HEK293 (cell line): ENCODE measurements around the gene KCNK4.

Experiments used
- CTCF ChIA-PET: fragments of 350-600 bp; formaldehyde crosslinking; extraction: SDS; loops from one replicate; lab custom pipeline; 2021; ENCODE audit warnings: antibody characterized with exemption; lab: Yijun Ruan, JAX
- POLR2A ChIA-PET: fragments of 300-600 bp; formaldehyde crosslinking; extraction: SDS; loops from one replicate; lab custom pipeline; 2020; ENCODE audit warnings: antibody characterized with exemption, inconsistent platforms; lab: Yijun Ruan, JAX
- H3K27ac ChIP-seq: fragments of 200-500 bp; sonication (Bioruptor generic); 2 replicates; pipeline ENCODE4 v1.5.1; 2014; ENCODE audit warnings: low read depth, low read length, control low read depth, inconsistent platforms; ENCODE audit errors: extremely low read depth
- H3K36me3 ChIP-seq, 2 experiments: fragments of 200-500 bp in 1 of 2; sonication (Bioruptor generic) in 1 of 2; 1 replicate in 1 of 2; 2 replicates in 1 of 2; pipeline ENCODE4 v1.5.1; 2014 to 2017; ENCODE audit warnings: inconsistent platforms in 2 of 2, low read length in 2 of 2; ENCODE audit not compliant: control insufficient read depth in 2 of 2, insufficient read depth in 1 of 2
- H3K4me1 ChIP-seq: fragments of 200-500 bp; sonication (Bioruptor generic); 2 replicates; pipeline ENCODE4 v1.5.1; 2014; ENCODE audit warnings: mild to moderate bottlenecking, low read length, inconsistent platforms; ENCODE audit not compliant: control insufficient read depth, insufficient read depth
- H3K4me3 ChIP-seq: 2 replicates; pipeline ENCODE4 v1.5.1; 2011; ENCODE audit warnings: low read depth, mild to moderate bottlenecking, control low read depth, low read length, moderate library complexity
- H3K9me3 ChIP-seq: fragments of 200-500 bp; sonication (Bioruptor generic); 2 replicates; pipeline ENCODE4 v1.5.1; 2014; ENCODE audit warnings: low read depth, low read length, inconsistent platforms; ENCODE audit not compliant: control insufficient read depth, insufficient read depth
- EGR2 ChIP-seq: fragments of 450-650 bp; formaldehyde crosslinking; IDR thresholded peaks from 2 replicates; pipeline ENCODE4 v1.5.1; 2016; ENCODE audit warnings: low read depth, missing biosample characterization, missing genetic modification characterization
- KLF1 ChIP-seq: fragments of 450-650 bp; formaldehyde crosslinking; IDR thresholded peaks from 2 replicates; pipeline ENCODE4 v1.5.1; 2016; ENCODE audit warnings: missing biosample characterization, missing genetic modification characterization
- KLF8 ChIP-seq: fragments of 450-650 bp; formaldehyde crosslinking; IDR thresholded peaks from 2 replicates; pipeline ENCODE4 v1.5.1; 2016; ENCODE audit warnings: missing biosample characterization, missing genetic modification characterization
- MEIS1 ChIP-seq: sonication (generic); formaldehyde crosslinking; IDR thresholded peaks from 2 replicates; pipeline ENCODE4 v1.8.1; 2022; ENCODE audit warnings: missing genetic modification reagents, mild to moderate bottlenecking, borderline replicate concordance
- OSR2 ChIP-seq: fragments of 450-650 bp; formaldehyde crosslinking; IDR thresholded peaks from 2 replicates; pipeline ENCODE4 v1.5.1; 2016; ENCODE audit warnings: missing biosample characterization, missing genetic modification characterization
- PATZ1 ChIP-seq: fragments of 450-650 bp; formaldehyde crosslinking; IDR thresholded peaks from 2 replicates; pipeline ENCODE4 v1.5.1; 2016; ENCODE audit warnings: missing biosample characterization, missing genetic modification characterization
- PRDM4 ChIP-seq: fragments of 450-650 bp; formaldehyde crosslinking; IDR thresholded peaks from 2 replicates; pipeline ENCODE4 v1.5.1; 2017; ENCODE audit warnings: missing biosample characterization, missing genetic modification characterization
- SCRT2 ChIP-seq: fragments of 450-650 bp; formaldehyde crosslinking; IDR thresholded peaks from 2 replicates; pipeline ENCODE4 v1.5.1; 2016; ENCODE audit warnings: missing biosample characterization, missing genetic modification characterization
- TRIM28 ChIP-seq: IDR thresholded peaks from 2 replicates; pipeline ENCODE4 v1.6.1; 2011; ENCODE audit warnings: low read length, control low read depth, borderline replicate concordance
- TSHZ1 ChIP-seq: fragments of 450-650 bp; formaldehyde crosslinking; IDR thresholded peaks from 2 replicates; pipeline ENCODE4 v1.5.1; 2016; ENCODE audit warnings: missing biosample characterization, missing genetic modification characterization, borderline replicate concordance
- ZBTB20 ChIP-seq: fragments of 450-650 bp; formaldehyde crosslinking; IDR thresholded peaks from 2 replicates; pipeline ENCODE4 v1.5.1; 2016; ENCODE audit warnings: missing biosample characterization, missing genetic modification characterization
- ZBTB21 ChIP-seq: fragments of 450-650 bp; formaldehyde crosslinking; IDR thresholded peaks from 2 replicates; pipeline ENCODE4 v1.5.1; 2017; ENCODE audit warnings: missing biosample characterization, missing genetic modification characterization
- ZBTB26 ChIP-seq: fragments of 450-650 bp; formaldehyde crosslinking; optimal IDR thresholded peaks from 2 replicates; pipeline ENCODE3; 2016; ENCODE audit warnings: missing biosample characterization, mild to moderate bottlenecking, missing genetic modification characterization
- ZFHX2 ChIP-seq: fragments of 450-650 bp; formaldehyde crosslinking; conservative IDR thresholded peaks from 2 replicates; pipeline ENCODE4 v1.5.1; 2016; ENCODE audit warnings: missing biosample characterization, missing genetic modification characterization
- ZNF2 ChIP-seq: fragments of 450-650 bp; formaldehyde crosslinking; IDR thresholded peaks from 2 replicates; pipeline ENCODE4 v1.5.1; 2016; ENCODE audit warnings: missing biosample characterization, missing genetic modification characterization
- ZNF248 ChIP-seq: fragments of 450-650 bp; formaldehyde crosslinking; IDR thresholded peaks from 2 replicates; pipeline ENCODE4 v1.5.1; 2017; ENCODE audit warnings: missing biosample characterization, missing genetic modification characterization
- ZNF26 ChIP-seq: fragments of 450-650 bp; formaldehyde crosslinking; IDR thresholded peaks from 2 replicates; pipeline ENCODE4 v1.5.1; 2016; ENCODE audit warnings: missing biosample characterization, missing genetic modification characterization
- ZNF280C ChIP-seq: fragments of 450-650 bp; formaldehyde crosslinking; IDR thresholded peaks from 2 replicates; pipeline ENCODE4 v1.5.1; 2016; ENCODE audit warnings: missing biosample characterization, missing genetic modification characterization
- ZNF510 ChIP-seq: fragments of 450-650 bp; formaldehyde crosslinking; IDR thresholded peaks from 2 replicates; pipeline ENCODE4 v1.5.1; 2018; ENCODE audit warnings: mild to moderate bottlenecking, missing genetic modification characterization, missing biosample characterization; ENCODE audit not compliant: insufficient replicate concordance
- ZNF600 ChIP-seq: fragments of 450-650 bp; formaldehyde crosslinking; IDR thresholded peaks from 2 replicates; pipeline ENCODE4 v1.5.1; 2016; ENCODE audit warnings: missing biosample characterization, missing genetic modification characterization
- ZNF624 ChIP-seq: fragments of 450-650 bp; formaldehyde crosslinking; IDR thresholded peaks from 2 replicates; pipeline ENCODE4 v1.5.1; 2017; ENCODE audit warnings: missing biosample characterization, missing genetic modification characterization
- ZNF629 ChIP-seq: fragments of 450-650 bp; formaldehyde crosslinking; IDR thresholded peaks from 2 replicates; pipeline ENCODE4 v1.5.1; 2017; ENCODE audit warnings: missing biosample characterization, missing genetic modification characterization

The KCNK4 gene

GRCh38 chr11:64316672-64317324 lies 25.7 kb downstream of the KCNK4 start (continued):
- 0 out of 2 replicates have a peak, but pooled peaks have one; percentile 67 for TF ChIP-seq KLF8
- TF ChIP-seq TSHZ1 (tag by site-specific recombination): no peak
- TF ChIP-seq SCRT2: peak; percentile 64
- TF ChIP-seq ZNF510 (tag by site-specific recombination): no peak
- peak; percentile 89 for TF ChIP-seq ZBTB20 (tag by site-specific recombination)
- no peak for TF ChIP-seq ZNF280C (tag by site-specific recombination)
- 0 out of 2 replicates have a peak, but pooled peaks have one; percentile 46 for TF ChIP-seq ZNF600 (tag by site-specific recombination)
- TF ChIP-seq ZNF26 (tag by site-specific recombination): no peak
- no peak for TF ChIP-seq ZNF624
- peak; percentile 15; the same call in 1 of the 2 replicates for TF ChIP-seq KLF1 (tag by site-specific recombination)

GRCh38 chr11:64317325-64317960 lies 26.3 kb downstream of the KCNK4 start, which contains the start of gene TRMT112:
Gene TRMT112, minus strand, starts transcription at chr11:64317559. Its CDS starts 33 bp downstream, at chr11:64317526.
- Histone ChIP-seq H3K9me3 (no peaks in the 10 kb centered on the region), H3K4me1 (no peaks in the 10 kb centered on the region)
- CTCF ChIA-PET: interaction anchor here (0.6 to 5.0 kb wide), 27 partner anchors 10 to 1645 kb away, joined by 3 to 85 read pairs (median 4); partner anchors contain the start of genes CCDC88B and LBHD1
- no peak for TF ChIP-seq MEIS1 (CRISPR knock-in tag)
- peak; percentile 37; the same call in 1 of the 2 replicates for TF ChIP-seq TRIM28
- TF ChIP-seq ZBTB26 (tag by site-specific recombination): peak; percentile 46
- peak; percentile 53; the same call in 1 of the 2 replicates for TF ChIP-seq EGR2 (tag by site-specific recombination)
- peak; percentile 82 for TF ChIP-seq PATZ1 (tag by site-specific recombination)
- peak; percentile 53; the same call in 1 of the 2 replicates for TF ChIP-seq ZBTB21
- TF ChIP-seq ZFHX2 (tag by site-specific recombination): peak; percentile 28
- peak; percentile 83 for TF ChIP-seq ZNF629
- TF ChIP-seq PRDM4 (tag by site-specific recombination): peak; percentile 73
- peak; percentile 70 for TF ChIP-seq OSR2 (tag by site-specific recombination)
- TF ChIP-seq ZNF248 (tag by site-specific recombination): no peak
- peak; percentile 63; the same call in 1 of the 2 replicates for TF ChIP-seq ZNF2

More at GRCh38 chr11:64317325-64317960, 26.3 kb downstream of the KCNK4 start, which contains the start of gene TRMT112:
- H3K36me3 ChIP-seq: peaks cover 0 to 58% of the 10 kb centered on the region in 2 experiments; a peak in 1 of 3 replicates
- peak within 1 kb of the TSS; percentile 88 for H3K27ac ChIP-seq
- POLR2A ChIA-PET: interaction anchor here (0.6 to 4.0 kb wide), 34 partner anchors 8 to 136 kb away, joined by 3 to 43 read pairs (median 4); partner anchors contain the start of genes BAD, ESRRA, FKBP2 and PPP1R14B
- H3K4me3 ChIP-seq: peak within 1 kb of the TSS; percentile 90
